Vagina (tissue), 2 donors: ENCODE data around the gene PTCD3. TPM values are rescaled to one million over a fixed set of nuclear protein-coding genes. Genes with fewer than 3 reads are reported as not detected.

ENCODE experiments used
- DNase-seq, 2 donors: peaks; one replicate each; pipeline ENCODE4 v3.0.0-alpha.2; 2017; ENCODE audit errors: extremely low spot score in 2 of 2
- H3K27ac ChIP-seq: fragments of 200-600 bp; sonication (generic); one replicate; pipeline ENCODE4 v1.5.1; 2019
- H3K27me3 ChIP-seq: fragments of 200-600 bp; sonication (generic); one replicate; pipeline ENCODE4 v1.5.1; 2019
- H3K36me3 ChIP-seq, 2 donors: fragments of 200-600 bp; sonication (generic); one replicate each; pipeline ENCODE4 v1.5.1; 2017 to 2019
- H3K4me1 ChIP-seq: fragments of 200-600 bp; sonication (generic); one replicate; pipeline ENCODE4 v1.5.1; 2019
- H3K4me3 ChIP-seq, 2 donors: fragments of 200-600 bp; sonication (generic); 1 replicate in 1 of 2; 2 replicates in 1 of 2; pipeline ENCODE4 v1.5.1; 2016 to 2019
- H3K9me3 ChIP-seq: fragments of 200-600 bp; sonication (generic); one replicate; pipeline ENCODE4 v1.5.1; 2019
- CTCF ChIP-seq, 3 experiments: fragments of 450-650 bp in 2 of 3; fragments of 200-600 bp in 1 of 3; sonication (generic) in 1 of 3; IDR thresholded peaks; one replicate each; pipeline ENCODE4 v1.5.1; 2017 to 2019; ENCODE audit warnings: antibody characterized with exemption in 3 of 3, mild to moderate bottlenecking in 2 of 3, moderate library complexity in 2 of 3
- POLR2A ChIP-seq, 2 donors: fragments of 450-650 bp; IDR thresholded peaks; one replicate each; pipeline ENCODE4 v1.6.1; 2017; ENCODE audit warnings: antibody characterized with exemption in 2 of 2, mild to moderate bottlenecking in 2 of 2, moderate library complexity in 2 of 2
- POLR2AphosphoS5 ChIP-seq, 2 donors: sonication (generic); formaldehyde crosslinking; IDR thresholded peaks; one replicate each; pipeline ENCODE4 v1.9.0; 2017; ENCODE audit warnings: antibody characterized with exemption in 2 of 2, mild to moderate bottlenecking in 2 of 2, low read depth in 1 of 2; ENCODE audit not compliant: insufficient read depth in 1 of 2
- intact Hi-C: fragments of 100-400 bp; cut with DNase I; formaldehyde crosslinking; loops from one replicate; pipeline ENCODE4 v1.15.1; 2023
- total RNA-seq: library from RNA; depleted of rRNA; stranded (reverse); fragments of >200 nt; gene quantifications from one replicate; pipeline ENCODE4 v1.2.3, GENCODE V29; 2016

Gene PTCD3
- total RNA-seq = 61.6 TPM

GRCh38 chr2:86105969-86106945 is at the start of gene PTCD3:
TSS of gene PTCD3 (plus strand) at chr2:86106235. CDS start at chr2:86106248, 13 bp downstream.
- Histone ChIP-seq H3K9me3 (no peaks in the 10 kb centered on the region), H3K27me3 (no peaks in the 10 kb centered on the region), H3K4me1 (peaks cover 36% of the 10 kb centered on the region), H3K4me3 (peak within 1 kb of the TSS; percentile 89 to 94), H3K36me3 (peaks cover 0 to 18% of the 10 kb centered on the region in 2 donors), H3K27ac (peak within 1 kb of the TSS; percentile 77)
- peak in 1 of 2 donors; percentile 94 for DNase-seq
- TF ChIP-seq POLR2A (IDR thresholded peaks at IDR 0.05) (peak in 1 of 2 donors; percentile 11), POLR2AphosphoS5 (IDR thresholded peaks at IDR 0.05; ENCODE audit: insufficient read depth in 1 of 2, low read depth in 1 of 2) (peak; percentile 89 to 90), CTCF (IDR thresholded peaks at IDR 0.05) (no peak)
- intact Hi-C loops = no loop called here

- Histone ChIP-seq H3K4me3 (no peak overlapping the region), H3K27ac (no peak overlapping the region), H3K9me3 (no peaks in the 10 kb centered on the region), H3K4me1 (no peaks in the 10 kb centered on the region), H3K27me3 (no peaks in the 10 kb centered on the region), H3K36me3 (peaks cover 0 to 26% of the 10 kb centered on the region in 2 donors)
- intact Hi-C loops = no loop called here
- no peak for DNase-seq
- TF ChIP-seq POLR2AphosphoS5 (IDR thresholded peaks at IDR 0.05; ENCODE audit: insufficient read depth in 1 of 2, low read depth in 1 of 2) = no peak
- TF ChIP-seq CTCF (IDR thresholded peaks at IDR 0.05) = no peak
- TF ChIP-seq POLR2A (IDR thresholded peaks at IDR 0.05) = no peak
Measured at GRCh38 chr2:86056590-86057331, 49.3 kb upstream of the PTCD3 start.

GRCh38 chr2:86062043-86062442 is 44.0 kb upstream of the PTCD3 start:
- no peak for DNase-seq
- Histone ChIP-seq H3K27me3 (no peaks in the 10 kb centered on the region), H3K27ac (no peak overlapping the region), H3K4me3 (no peak overlapping the region), H3K4me1 (peaks cover 5% of the 10 kb centered on the region), H3K9me3 (no peaks in the 10 kb centered on the region), H3K36me3 (peaks cover 0 to 10% of the 10 kb centered on the region in 2 donors)
- TF ChIP-seq CTCF (IDR thresholded peaks at IDR 0.05) (no peak), POLR2A (IDR thresholded peaks at IDR 0.05) (no peak), POLR2AphosphoS5 (IDR thresholded peaks at IDR 0.05; ENCODE audit: insufficient read depth in 1 of 2, low read depth in 1 of 2) (no peak)
- intact Hi-C loops = no loop called here

- no peak for DNase-seq
- Histone ChIP-seq H3K9me3 (no peaks in the 10 kb centered on the region), H3K36me3 (peaks cover 0 to 15% of the 10 kb centered on the region in 2 donors), H3K4me1 (peaks cover 5% of the 10 kb centered on the region), H3K4me3 (no peak overlapping the region), H3K27ac (no peak overlapping the region), H3K27me3 (no peaks in the 10 kb centered on the region)
- TF ChIP-seq POLR2A (IDR thresholded peaks at IDR 0.05) = no peak
- intact Hi-C loops = no loop called here
Measured at GRCh38 chr2:86064006-86064405, 42.0 kb upstream of the PTCD3 start.

- intact Hi-C loops = no loop called here
- H3K9me3 ChIP-seq = no peaks in the 10 kb centered on the region
- H3K4me1 ChIP-seq = peaks cover 5% of the 10 kb centered on the region
- H3K36me3 ChIP-seq = peaks cover 0 to 28% of the 10 kb centered on the region in 2 donors
- peak overlapping the region; percentile 52 for H3K27ac ChIP-seq
- H3K4me3 ChIP-seq = no peak overlapping the region
- DNase-seq = no peak
- no peaks in the 10 kb centered on the region for H3K27me3 ChIP-seq
- TF ChIP-seq POLR2A (IDR thresholded peaks at IDR 0.05) (no peak), POLR2AphosphoS5 (IDR thresholded peaks at IDR 0.05; ENCODE audit: insufficient read depth in 1 of 2, low read depth in 1 of 2) (no peak), CTCF (IDR thresholded peaks at IDR 0.05) (no peak)
Measured at GRCh38 chr2:86065512-86065911, 40.5 kb upstream of the PTCD3 start.
